Measurements from ENCODE around the gene NXNL1. TPM values are rescaled to one million over a fixed set of nuclear protein-coding genes. Genes with fewer than 3 reads are reported as not detected.

Gene NXNL1
- total and polyA plus RNA-seq, 2 of the 13 experiments (the other 11 are each of a cell fraction or from before 2014, with no cell fraction given) = not detected

DNA sequence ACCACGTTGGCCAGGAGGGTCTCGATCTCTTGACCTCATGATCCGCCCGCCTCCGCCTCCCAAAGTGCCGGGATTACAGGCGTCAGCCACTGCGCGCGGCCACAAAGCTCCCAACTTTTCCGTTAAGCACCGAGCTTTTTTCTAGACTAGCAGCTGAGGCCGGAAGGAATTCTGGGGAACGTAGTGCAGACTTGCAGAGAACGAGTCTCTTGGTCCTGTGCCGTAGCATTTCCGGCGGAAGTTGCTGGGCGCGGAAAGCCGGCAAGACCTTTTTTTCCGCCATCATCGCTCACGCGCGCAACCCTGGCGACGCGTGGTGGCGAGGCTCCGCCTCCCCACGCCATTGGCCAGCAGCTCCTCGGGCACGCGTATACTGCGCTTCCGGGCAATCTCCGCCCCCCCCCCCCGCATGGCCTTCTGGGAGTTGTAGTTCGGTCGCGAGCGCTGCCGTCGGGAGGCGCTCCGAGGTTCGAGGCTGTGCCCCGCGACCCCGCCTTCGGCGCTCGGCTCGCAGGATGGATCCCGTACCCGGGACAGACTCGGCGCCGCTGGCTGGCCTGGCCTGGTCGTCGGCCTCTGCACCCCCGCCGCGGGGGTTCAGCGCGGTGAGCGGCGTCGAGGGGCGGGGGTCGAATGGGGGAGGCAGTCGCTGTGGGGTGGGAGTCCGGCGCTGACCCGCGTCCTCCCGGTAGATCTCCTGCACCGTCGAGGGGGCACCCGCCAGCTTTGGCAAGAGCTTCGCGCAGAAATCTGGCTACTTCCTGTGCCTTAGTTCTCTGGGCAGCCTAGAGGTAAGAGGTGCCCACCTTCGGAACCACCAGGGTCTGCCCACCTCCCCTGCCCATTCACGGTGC is 40.9 kb downstream of the NXNL1 start, which contains the start of gene MVB12A (continued):
- TF ChIP-seq, protein P1, sequence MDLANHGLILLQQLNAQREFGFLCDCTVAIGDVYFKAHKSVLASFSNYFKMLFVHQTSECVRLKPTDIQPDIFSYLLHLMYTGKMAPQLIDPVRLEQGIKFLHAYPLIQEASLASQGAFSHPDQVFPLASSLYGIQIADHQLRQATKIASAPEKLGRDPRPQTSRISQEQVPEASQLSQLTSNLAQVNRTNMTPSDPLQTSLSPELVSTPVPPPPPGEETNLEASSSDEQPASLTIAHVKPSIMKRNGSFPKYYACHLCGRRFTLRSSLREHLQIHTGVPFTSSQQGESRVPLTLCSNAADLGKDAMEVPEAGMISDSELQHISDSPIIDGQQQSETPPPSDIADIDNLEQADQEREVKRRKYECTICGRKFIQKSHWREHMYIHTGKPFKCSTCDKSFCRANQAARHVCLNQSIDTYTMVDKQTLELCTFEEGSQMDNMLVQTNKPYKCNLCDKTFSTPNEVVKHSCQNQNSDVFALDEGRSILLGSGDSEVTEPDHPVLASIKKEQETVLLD (CRISPR knock-in tag; IDR thresholded peaks at IDR 0.05; ENCODE audit: low read depth) = 0 out of 2 replicates have a peak, but pooled peaks have one; percentile 69
- TF ChIP-seq TBL1XR1 (IDR thresholded peaks at IDR 0.05; ENCODE audit: borderline replicate concordance, low read length, partially characterized antibody) = no peak
- TF ChIP-seq DMAP1 (CRISPR knock-in tag; IDR thresholded peaks at IDR 0.05) = peak; percentile 81
- no peak for TF ChIP-seq GATA4 (IDR thresholded peaks at IDR 0.05; ENCODE audit: borderline replicate concordance, low read depth)
- peak; percentile 58; the same call in 1 of the 2 replicates for TF ChIP-seq MXD3 (CRISPR knock-in tag; IDR thresholded peaks at IDR 0.05)
- no peak for TF ChIP-seq ZNF354B (CRISPR knock-in tag; IDR thresholded peaks at IDR 0.05)
- no peak for TF ChIP-seq JUND (CRISPR knock-in tag; IDR thresholded peaks at IDR 0.05)
- TF ChIP-seq, protein P2, sequence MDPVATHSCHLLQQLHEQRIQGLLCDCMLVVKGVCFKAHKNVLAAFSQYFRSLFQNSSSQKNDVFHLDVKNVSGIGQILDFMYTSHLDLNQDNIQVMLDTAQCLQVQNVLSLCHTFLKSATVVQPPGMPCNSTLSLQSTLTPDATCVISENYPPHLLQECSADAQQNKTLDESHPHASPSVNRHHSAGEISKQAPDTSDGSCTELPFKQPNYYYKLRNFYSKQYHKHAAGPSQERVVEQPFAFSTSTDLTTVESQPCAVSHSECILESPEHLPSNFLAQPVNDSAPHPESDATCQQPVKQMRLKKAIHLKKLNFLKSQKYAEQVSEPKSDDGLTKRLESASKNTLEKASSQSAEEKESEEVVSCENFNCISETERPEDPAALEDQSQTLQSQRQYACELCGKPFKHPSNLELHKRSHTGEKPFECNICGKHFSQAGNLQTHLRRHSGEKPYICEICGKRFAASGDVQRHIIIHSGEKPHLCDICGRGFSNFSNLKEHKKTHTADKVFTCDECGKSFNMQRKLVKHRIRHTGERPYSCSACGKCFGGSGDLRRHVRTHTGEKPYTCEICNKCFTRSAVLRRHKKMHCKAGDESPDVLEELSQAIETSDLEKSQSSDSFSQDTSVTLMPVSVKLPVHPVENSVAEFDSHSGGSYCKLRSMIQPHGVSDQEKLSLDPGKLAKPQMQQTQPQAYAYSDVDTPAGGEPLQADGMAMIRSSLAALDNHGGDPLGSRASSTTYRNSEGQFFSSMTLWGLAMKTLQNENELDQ (CRISPR knock-in tag; IDR thresholded peaks at IDR 0.05; ENCODE audit: borderline replicate concordance) = no peak
- TF ChIP-seq HMGXB4 (CRISPR knock-in tag; IDR thresholded peaks at IDR 0.05; ENCODE audit: borderline replicate concordance in 1 of 2, low read depth in 1 of 2) = peak in 1 of 2 experiments; percentile 83; a peak in 3 of 4 replicates
- no peak for TF ChIP-seq ZNF564 (CRISPR knock-in tag; IDR thresholded peaks at IDR 0.05)
- 0 out of 2 replicates have a peak, but pooled peaks have one; percentile 76 for TF ChIP-seq KLF12 (CRISPR knock-in tag; IDR thresholded peaks at IDR 0.05; ENCODE audit: borderline replicate concordance)
- no peak; the same call in none of the 2 replicates for TF ChIP-seq ZNF331 (CRISPR knock-in tag; IDR thresholded peaks at IDR 0.05)
- no peak for TF ChIP-seq SIX4 (CRISPR knock-in tag; IDR thresholded peaks at IDR 0.05)
- 0 out of 2 replicates have a peak, but pooled peaks have one; percentile 17 for TF ChIP-seq ZNF570 (CRISPR knock-in tag; IDR thresholded peaks at IDR 0.05; ENCODE audit: borderline replicate concordance)
- no peak for TF ChIP-seq HNRNPUL1 (IDR thresholded peaks at IDR 0.05; ENCODE audit: low read depth, low read length)
- TF ChIP-seq FIP1L1 (IDR thresholded peaks at IDR 0.05; ENCODE audit: borderline replicate concordance, insufficient read depth, low read depth, low read length) = no peak
- no peak for TF ChIP-seq CERS6 (CRISPR knock-in tag; IDR thresholded peaks at IDR 0.05)
- TF ChIP-seq ZFP1 (CRISPR knock-in tag; IDR thresholded peaks at IDR 0.05) = peak; percentile 56; the same call in 1 of the 2 replicates

All from HepG2 (cell line).